ENCODE data around the gene F7. TPM values are rescaled to one million over a fixed set of nuclear protein-coding genes. Genes with fewer than 3 reads are reported as not detected.

The F7 gene
- total and polyA plus RNA-seq, 2 of the 4 experiments (the other 2 are of a cell fraction), result under 0.01 to 0.07 TPM

GRCh38 chr13:113102727-113103126 is 2.9 kb upstream of the F7 start:
- H2BK20ac ChIP-seq (ENCODE audit: low read depth, low read length), result no peak overlapping the region
- 80 to 100% methylated on average over 3 to 4 of the region's 12 CpGs for WGBS, 2 experiments (ENCODE audit: extremely low coverage in 2 of 2, insufficient read length in 1 of 2)
- peaks cover 2% of the 10 kb centered on the region; the same call in 1 of the 2 replicates for H3K9me1 ChIP-seq (ENCODE audit: insufficient read depth, low read length)
- no peaks in the 10 kb centered on the region for H3K79me1 ChIP-seq (ENCODE audit: low read depth in 1 of 2, low read length in 2 of 2)
- no peak overlapping the region for H3K9ac ChIP-seq (ENCODE audit: low read depth, low read length)
- H4K5ac ChIP-seq (ENCODE audit: low read depth, low read length), result no peak overlapping the region
- H4K91ac ChIP-seq (ENCODE audit: insufficient read depth, low read depth, low read length), result no peak overlapping the region; the same call in 1 of the 2 replicates
- H3K4me3 ChIP-seq (ENCODE audit: insufficient read depth, low read depth, low read length), result no peak overlapping the region
- no peak overlapping the region for H2BK120ac ChIP-seq (ENCODE audit: low read depth, low read length)
- TF ChIP-seq NFE2L2 (IDR thresholded peaks at IDR 0.05; ENCODE audit: low read depth, low read length) (no peak), CEBPB (IDR thresholded peaks at IDR 0.05; ENCODE audit: low read depth, low read length) (no peak), RCOR1 (IDR thresholded peaks at IDR 0.05; ENCODE audit: insufficient replicate concordance, low read length) (no peak), MAFK (IDR thresholded peaks at IDR 0.05; ENCODE audit: low read depth, low read length) (no peak), SMC3 (IDR thresholded peaks at IDR 0.05; ENCODE audit: low read depth, low read length) (no peak), MAZ (IDR thresholded peaks at IDR 0.05; ENCODE audit: borderline replicate concordance, low read depth, low read length) (no peak), ELK1 (IDR thresholded peaks at IDR 0.05; ENCODE audit: borderline replicate concordance, low read depth, low read length) (no peak), RAD21 (IDR thresholded peaks at IDR 0.05; ENCODE audit: low read length) (no peak), BHLHE40 (IDR thresholded peaks at IDR 0.05; ENCODE audit: low read depth, low read length) (no peak), USF2 (IDR thresholded peaks at IDR 0.05; ENCODE audit: low read depth, low read length) (no peak), FOS (IDR thresholded peaks at IDR 0.05; ENCODE audit: low read depth, low read length) (no peak), MXI1 (IDR thresholded peaks at IDR 0.05; ENCODE audit: borderline replicate concordance, low read depth, low read length) (no peak), POLR2A (IDR thresholded peaks at IDR 0.05; ENCODE audit: low read depth, low read length) (no peak), CTCF (conservative IDR thresholded peaks at IDR 0.05; ENCODE audit: low read depth, low read length) (no peak), CHD1 (IDR thresholded peaks at IDR 0.05; ENCODE audit: low read depth, low read length) (no peak), RFX5 (IDR thresholded peaks at IDR 0.05; ENCODE audit: low read depth, low read length) (no peak)
- H2AFZ ChIP-seq (replicated peaks; ENCODE audit: low read length, poor library complexity), result no peak overlapping the region
- H3K56ac ChIP-seq (ENCODE audit: extremely low read depth, insufficient read depth, low read length), result no peak overlapping the region
- peaks cover 7% of the 10 kb centered on the region; the same call in 1 of the 2 replicates for H3K4me1 ChIP-seq (ENCODE audit: control insufficient read depth, insufficient read depth, low read length)
- ChIA-PET CTCF (no interaction called here), POLR2A (ENCODE audit: unreplicated experiment) (no interaction called here)
- intact Hi-C loops (cut with micrococcal nuclease) (no loop called here), in situ Hi-C loops (cut with MboI; ENCODE audit: low sequenced_read_pairs) (no loop called here), dilution Hi-C loops (cut with HindIII; ENCODE audit: low sequenced_read_pairs, unreplicated experiment) (no loop called here)
- peaks cover 16% of the 10 kb centered on the region for H3K27me3 ChIP-seq (ENCODE audit: control insufficient read depth, insufficient read depth, low read length)
- H2BK15ac ChIP-seq (ENCODE audit: low read depth, low read length), result no peak overlapping the region
- DNase-seq, result no peak
- H3K4me2 ChIP-seq (ENCODE audit: low read depth, low read length), result no peak overlapping the region
- H2AK9ac ChIP-seq (replicated peaks; ENCODE audit: low read depth, low read length, poor library complexity), result no peak overlapping the region
- no TSS peak for BruUV-seq (replicated peaks)
- H3K9me3 ChIP-seq (ENCODE audit: control insufficient read depth, insufficient read depth, low read length), result no peaks in the 10 kb centered on the region
- H3K23ac ChIP-seq (ENCODE audit: low read depth, low read length), result no peak overlapping the region
- no peak overlapping the region for H2BK5ac ChIP-seq (ENCODE audit: low read depth, low read length, poor library complexity, severe bottlenecking)
- H3K14ac ChIP-seq (replicated peaks; ENCODE audit: low read depth, low read length), result no peak overlapping the region
- H4K20me1 ChIP-seq (ENCODE audit: insufficient read depth, low read length), result no peaks in the 10 kb centered on the region
- H4K8ac ChIP-seq (ENCODE audit: low read depth in 2 of 2, low read length in 2 of 2), result no peak overlapping the region
- H2AK5ac ChIP-seq (ENCODE audit: low read depth, low read length), result no peak overlapping the region
- no peaks in the 10 kb centered on the region for H3K36me3 ChIP-seq (ENCODE audit: control insufficient read depth, insufficient read depth, low read length)
- H3K4ac ChIP-seq (ENCODE audit: low read depth, low read length), result no peak overlapping the region
- H3K27ac ChIP-seq (ENCODE audit: insufficient read depth, low read length), result no peak overlapping the region
- H3K18ac ChIP-seq (ENCODE audit: low read depth, low read length), result no peak overlapping the region
- ATAC-seq (ENCODE audit: low read depth), result no peak
